Measurements from ENCODE around the gene TPI1. TPM values are rescaled to one million over a fixed set of nuclear protein-coding genes. Genes with fewer than 3 reads are reported as not detected.

TPI1 gene
- total and polyA plus RNA-seq, 2 of the 8 experiments (the other 6 are each of a cell fraction or from before 2014, with no cell fraction given), result 910 to 3,018 TPM

- no peak for TF ChIP-seq RNF2 (IDR thresholded peaks at IDR 0.05; ENCODE audit: borderline replicate concordance, low read depth, low read length, missing control alignments, poor library complexity, severe bottlenecking)
Measured at GRCh38 chr12:6823182-6824084, 43.9 kb upstream of the TPI1 start (continued).

Measured in H1 (cell line).